Brain microvascular endothelial cell (primary cell): ENCODE data around the gene AGO4.
"Not testable (repeated sequence)": the region's sequence is repeated elsewhere in the genome, so short reads cannot be mapped to it uniquely, and the experiment has no call there.

Experiments used
- DNase-seq: peaks from one replicate; pipeline ENCODE4 v3.0.0-alpha.2; 2020
- H3K27ac ChIP-seq: fragments of 250-450 bp; sonication (Bioruptor Pico); 2 replicates; pipeline ENCODE4 v1.5.1; 2020; ENCODE audit warnings: mild to moderate bottlenecking, moderate library complexity
- H3K27me3 ChIP-seq: fragments of 250-450 bp; sonication (Bioruptor Pico); replicated peaks from 2 replicates; pipeline ENCODE4 v1.5.1; 2020; ENCODE audit warnings: mild to moderate bottlenecking
- H3K36me3 ChIP-seq: fragments of 250-450 bp; sonication (Bioruptor Pico); replicated peaks from 2 replicates; pipeline ENCODE4 v1.5.1; 2020; ENCODE audit warnings: mild to moderate bottlenecking
- H3K4me3 ChIP-seq: 2 replicates; pipeline ENCODE4 v1.5.1; 2011; ENCODE audit warnings: low read depth, mild to moderate bottlenecking, control low read depth, low read length, moderate library complexity
- CTCF ChIP-seq: IDR thresholded peaks from 2 replicates; pipeline ENCODE4 v1.5.1; 2011; ENCODE audit warnings: low read depth, mild to moderate bottlenecking, moderate library complexity, low read length, control low read depth, inconsistent platforms; ENCODE audit errors: missing control alignments
- in situ Hi-C: cut with HindIII; loops from 2 replicates; pipeline ENCODE4 v1.10.0; 2017; ENCODE audit warnings: low sequenced_read_pairs, low pct_ligation_motif_present

AGO4 gene

GRCh38 chr1:35790670-35791069 lies 17.1 kb upstream of the AGO4 start:
- in situ Hi-C loops: no loop called here
- Histone ChIP-seq H3K27ac (no peak overlapping the region), H3K4me3 (no peak overlapping the region), H3K27me3 (no peaks in the 10 kb centered on the region), H3K36me3 (no peaks in the 10 kb centered on the region)
- no peak for TF ChIP-seq CTCF
- no peak for DNase-seq

GRCh38 chr1:35795295-35795694 lies 12.5 kb upstream of the AGO4 start:
- no peak for TF ChIP-seq CTCF

GRCh38 chr1:35797380-35797779 lies 10.4 kb upstream of the AGO4 start:
- Histone ChIP-seq H3K4me3 (no peak overlapping the region), H3K36me3 (no peaks in the 10 kb centered on the region), H3K27me3 (no peaks in the 10 kb centered on the region), H3K27ac (no peak overlapping the region)
- no peak for DNase-seq
- in situ Hi-C loops: no loop called here
- no peak for TF ChIP-seq CTCF

More at GRCh38 chr1:35795295-35795694, 12.5 kb upstream of the AGO4 start:
- H3K27ac ChIP-seq: no peak overlapping the region
- DNase-seq: no peak
- no peaks in the 10 kb centered on the region for H3K36me3 ChIP-seq
- no peak overlapping the region for H3K4me3 ChIP-seq
- H3K27me3 ChIP-seq: no peaks in the 10 kb centered on the region
- in situ Hi-C loops: no loop called here

GRCh38 chr1:35798019-35798418 lies 9.8 kb upstream of the AGO4 start:
- in situ Hi-C loops, H3K27ac ChIP-seq: not testable (repeated sequence)

GRCh38 chr1:35800167-35800887 lies 7.5 kb upstream of the AGO4 start:
- H3K27me3 ChIP-seq, H3K36me3 ChIP-seq, DNase-seq, H3K27ac ChIP-seq, in situ Hi-C loops, H3K4me3 ChIP-seq: not testable (repeated sequence)

More at GRCh38 chr1:35798019-35798418, 9.8 kb upstream of the AGO4 start:
- H3K4me3 ChIP-seq, DNase-seq, H3K27me3 ChIP-seq, H3K36me3 ChIP-seq: not testable (repeated sequence)

GRCh38 chr1:35808450-35809113 lies 766 bp downstream of the AGO4 start:
- H3K36me3 ChIP-seq: no peaks in the 10 kb centered on the region

More at GRCh38 chr1:35808450-35809113, 766 bp downstream of the AGO4 start:
- no peak for TF ChIP-seq CTCF
- Histone ChIP-seq H3K27me3 (no peaks in the 10 kb centered on the region), H3K4me3 (peak overlapping the region; percentile 77), H3K27ac (peak overlapping the region; percentile 10)
- in situ Hi-C loops: no loop called here
- peak; percentile 16 for DNase-seq
